Stomach (tissue), 4 donors: ENCODE measurements around the gene ZNF189.

Source experiments
- EP300 ChIP-seq: sonication (generic); formaldehyde crosslinking; IDR thresholded peaks from one replicate; pipeline ENCODE4 v1.6.1; 2017; ENCODE audit warnings: antibody characterized with exemption
- POLR2A ChIP-seq, 4 donors: fragments of 450-650 bp; IDR thresholded peaks; one replicate each; pipeline ENCODE4 v1.6.1; 2016; ENCODE audit warnings: antibody characterized with exemption in 4 of 4, control low read depth in 2 of 4, mild to moderate bottlenecking in 1 of 4, moderate library complexity in 1 of 4
- POLR2AphosphoS5 ChIP-seq, 3 donors: sonication (generic); formaldehyde crosslinking; IDR thresholded peaks; one replicate each; pipeline ENCODE4 v1.6.1; 2016; ENCODE audit warnings: antibody characterized with exemption in 3 of 3
- TF ChIP-seq, protein P1 (sequence below), 7 experiments: fragments of 450-650 bp in 4 of 7; fragments of 200-600 bp in 3 of 7; sonication (generic) in 3 of 7; IDR thresholded peaks; one replicate each; pipeline ENCODE4 v1.5.1; 2016 to 2019; ENCODE audit warnings: antibody characterized with exemption in 7 of 7, control low read depth in 2 of 7, mild to moderate bottlenecking in 1 of 7

DNA sequence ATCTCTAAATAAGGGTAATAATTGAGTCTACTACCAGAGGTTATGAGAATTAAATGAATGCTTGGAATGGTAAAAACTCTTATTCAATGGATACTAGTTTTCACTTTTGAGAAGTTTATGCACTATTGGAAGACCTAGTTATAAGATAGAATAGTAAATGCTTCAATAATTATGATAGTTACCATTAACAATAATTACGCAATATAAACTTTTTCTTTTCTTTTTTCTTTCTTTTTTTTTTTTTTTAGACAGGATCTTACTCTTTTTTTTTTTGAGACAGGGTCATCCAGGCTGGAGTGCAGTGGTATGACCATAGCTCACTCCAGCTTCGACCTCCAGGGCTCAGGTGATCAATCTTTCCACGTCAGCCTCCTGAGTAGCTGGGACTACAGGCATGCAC, 30.3 kb downstream of the ZNF189 start:
- TF ChIP-seq, protein P1, sequence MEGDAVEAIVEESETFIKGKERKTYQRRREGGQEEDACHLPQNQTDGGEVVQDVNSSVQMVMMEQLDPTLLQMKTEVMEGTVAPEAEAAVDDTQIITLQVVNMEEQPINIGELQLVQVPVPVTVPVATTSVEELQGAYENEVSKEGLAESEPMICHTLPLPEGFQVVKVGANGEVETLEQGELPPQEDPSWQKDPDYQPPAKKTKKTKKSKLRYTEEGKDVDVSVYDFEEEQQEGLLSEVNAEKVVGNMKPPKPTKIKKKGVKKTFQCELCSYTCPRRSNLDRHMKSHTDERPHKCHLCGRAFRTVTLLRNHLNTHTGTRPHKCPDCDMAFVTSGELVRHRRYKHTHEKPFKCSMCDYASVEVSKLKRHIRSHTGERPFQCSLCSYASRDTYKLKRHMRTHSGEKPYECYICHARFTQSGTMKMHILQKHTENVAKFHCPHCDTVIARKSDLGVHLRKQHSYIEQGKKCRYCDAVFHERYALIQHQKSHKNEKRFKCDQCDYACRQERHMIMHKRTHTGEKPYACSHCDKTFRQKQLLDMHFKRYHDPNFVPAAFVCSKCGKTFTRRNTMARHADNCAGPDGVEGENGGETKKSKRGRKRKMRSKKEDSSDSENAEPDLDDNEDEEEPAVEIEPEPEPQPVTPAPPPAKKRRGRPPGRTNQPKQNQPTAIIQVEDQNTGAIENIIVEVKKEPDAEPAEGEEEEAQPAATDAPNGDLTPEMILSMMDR (IDR thresholded peaks at IDR 0.05) = no peak
- no peak for TF ChIP-seq POLR2A (IDR thresholded peaks at IDR 0.05)
- no peak for TF ChIP-seq POLR2AphosphoS5 (IDR thresholded peaks at IDR 0.05)
- no peak for TF ChIP-seq EP300
